ENCODE measurements around the gene FGFRL1.
"Not testable (repeated sequence)": the region's sequence is repeated elsewhere in the genome, so short reads cannot be mapped to it uniquely, and the experiment has no call there.

DNA sequence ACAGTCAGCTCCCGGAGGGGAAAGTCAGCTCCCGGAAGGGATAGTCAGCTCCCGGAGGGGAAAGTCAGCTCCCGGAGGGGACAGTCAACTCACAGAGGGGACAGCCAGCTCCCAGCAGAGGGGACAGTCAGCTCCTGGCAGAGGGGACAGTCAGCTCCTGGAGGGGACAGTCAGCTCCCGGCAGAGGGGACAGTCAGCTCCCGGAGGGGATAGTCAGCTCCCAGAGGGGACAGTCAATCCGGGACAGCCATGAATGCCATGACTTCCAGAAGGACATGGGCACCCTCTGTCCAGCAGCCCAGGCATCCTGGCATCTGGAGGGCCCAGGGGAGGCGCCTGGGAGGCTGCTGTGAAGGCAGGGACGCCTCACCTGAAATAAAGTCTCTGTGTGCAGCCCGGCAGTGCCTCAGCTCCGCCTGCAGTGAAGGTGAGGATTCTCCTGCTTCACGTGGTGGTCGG lies 43.8 kb downstream of the FGFRL1 start:
- TF ChIP-seq, protein P1, sequence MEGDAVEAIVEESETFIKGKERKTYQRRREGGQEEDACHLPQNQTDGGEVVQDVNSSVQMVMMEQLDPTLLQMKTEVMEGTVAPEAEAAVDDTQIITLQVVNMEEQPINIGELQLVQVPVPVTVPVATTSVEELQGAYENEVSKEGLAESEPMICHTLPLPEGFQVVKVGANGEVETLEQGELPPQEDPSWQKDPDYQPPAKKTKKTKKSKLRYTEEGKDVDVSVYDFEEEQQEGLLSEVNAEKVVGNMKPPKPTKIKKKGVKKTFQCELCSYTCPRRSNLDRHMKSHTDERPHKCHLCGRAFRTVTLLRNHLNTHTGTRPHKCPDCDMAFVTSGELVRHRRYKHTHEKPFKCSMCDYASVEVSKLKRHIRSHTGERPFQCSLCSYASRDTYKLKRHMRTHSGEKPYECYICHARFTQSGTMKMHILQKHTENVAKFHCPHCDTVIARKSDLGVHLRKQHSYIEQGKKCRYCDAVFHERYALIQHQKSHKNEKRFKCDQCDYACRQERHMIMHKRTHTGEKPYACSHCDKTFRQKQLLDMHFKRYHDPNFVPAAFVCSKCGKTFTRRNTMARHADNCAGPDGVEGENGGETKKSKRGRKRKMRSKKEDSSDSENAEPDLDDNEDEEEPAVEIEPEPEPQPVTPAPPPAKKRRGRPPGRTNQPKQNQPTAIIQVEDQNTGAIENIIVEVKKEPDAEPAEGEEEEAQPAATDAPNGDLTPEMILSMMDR (conservative IDR thresholded peaks at IDR 0.05), result not testable (repeated sequence)
- TF ChIP-seq EZH2 (IDR thresholded peaks at IDR 0.05; ENCODE audit: low read depth), result not testable (repeated sequence)
